Breast epithelium (tissue), 3 donors: ENCODE data around the gene TDRD12.

Experiments used
- CTCF ChIP-seq, 3 donors: fragments of 450-650 bp; IDR thresholded peaks; one replicate each; pipeline ENCODE4 v1.5.1; 2016 to 2017; ENCODE audit warnings: antibody characterized with exemption in 3 of 3, mild to moderate bottlenecking in 3 of 3, moderate library complexity in 3 of 3
- POLR2A ChIP-seq: fragments of 450-650 bp; IDR thresholded peaks from one replicate; pipeline ENCODE4 v1.6.1; 2016; ENCODE audit warnings: antibody characterized with exemption, mild to moderate bottlenecking, moderate library complexity

GRCh38 chr19:32859591-32859990 is 140.0 kb downstream of the TDRD12 start:
- no peak for TF ChIP-seq CTCF (IDR thresholded peaks at IDR 0.05)
- TF ChIP-seq POLR2A: no peak
